ENCODE data around the gene NR5A1.

The NR5A1 gene

DNA sequence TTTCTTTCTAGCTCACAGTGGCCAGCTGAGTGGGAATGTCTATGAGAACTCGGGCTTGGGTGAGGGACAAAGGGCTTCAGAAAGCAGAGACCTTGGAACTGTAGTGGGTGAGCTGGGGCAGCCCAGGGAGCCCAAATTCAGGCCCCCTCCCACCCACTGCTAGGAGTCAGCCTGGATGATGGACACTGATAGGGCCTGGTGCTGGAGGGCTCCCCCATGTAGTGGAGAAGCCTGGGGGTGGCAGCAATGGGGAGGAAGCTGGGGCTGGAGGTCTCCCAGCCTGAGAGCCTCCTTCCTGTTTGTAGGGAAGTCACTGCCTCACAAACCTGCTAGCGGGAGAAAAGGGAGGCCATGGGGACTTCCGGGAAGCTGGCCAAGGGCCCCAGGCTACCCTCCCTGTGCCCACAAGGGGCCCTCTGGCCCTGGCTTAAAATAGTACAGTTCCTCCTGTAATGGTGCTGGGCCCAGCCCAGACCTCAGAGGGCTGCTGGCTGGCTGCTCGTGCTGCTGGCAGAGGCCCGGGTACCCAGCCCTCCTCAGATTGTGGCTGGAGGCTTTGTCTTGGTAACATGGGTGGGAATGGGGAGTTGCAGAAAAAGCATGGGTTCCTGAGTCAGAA lies 6.3 kb upstream of the NR5A1 start:
- DNase-seq, result no peak

DNA sequence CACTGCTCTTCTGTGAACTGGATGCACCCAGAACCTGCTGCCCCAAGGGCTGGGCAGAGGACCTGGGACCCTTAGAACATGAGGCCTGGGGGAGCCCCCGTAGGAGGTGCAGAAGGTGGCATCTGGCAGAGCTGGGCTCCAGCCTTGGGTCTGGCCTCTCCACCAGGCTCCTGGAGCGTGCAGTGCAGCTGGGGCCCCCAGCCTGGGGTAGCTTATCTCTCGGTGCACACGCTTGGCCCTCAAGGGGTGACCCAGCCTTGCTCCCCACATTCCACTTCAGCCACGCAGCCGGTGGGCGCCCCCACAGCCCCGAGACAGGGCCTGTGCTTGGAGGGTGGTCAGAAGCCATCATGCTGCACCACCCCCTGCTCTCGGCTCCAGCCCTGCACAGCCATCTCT lies 5.6 kb upstream of the NR5A1 start:
- no peak for DNase-seq

DNA sequence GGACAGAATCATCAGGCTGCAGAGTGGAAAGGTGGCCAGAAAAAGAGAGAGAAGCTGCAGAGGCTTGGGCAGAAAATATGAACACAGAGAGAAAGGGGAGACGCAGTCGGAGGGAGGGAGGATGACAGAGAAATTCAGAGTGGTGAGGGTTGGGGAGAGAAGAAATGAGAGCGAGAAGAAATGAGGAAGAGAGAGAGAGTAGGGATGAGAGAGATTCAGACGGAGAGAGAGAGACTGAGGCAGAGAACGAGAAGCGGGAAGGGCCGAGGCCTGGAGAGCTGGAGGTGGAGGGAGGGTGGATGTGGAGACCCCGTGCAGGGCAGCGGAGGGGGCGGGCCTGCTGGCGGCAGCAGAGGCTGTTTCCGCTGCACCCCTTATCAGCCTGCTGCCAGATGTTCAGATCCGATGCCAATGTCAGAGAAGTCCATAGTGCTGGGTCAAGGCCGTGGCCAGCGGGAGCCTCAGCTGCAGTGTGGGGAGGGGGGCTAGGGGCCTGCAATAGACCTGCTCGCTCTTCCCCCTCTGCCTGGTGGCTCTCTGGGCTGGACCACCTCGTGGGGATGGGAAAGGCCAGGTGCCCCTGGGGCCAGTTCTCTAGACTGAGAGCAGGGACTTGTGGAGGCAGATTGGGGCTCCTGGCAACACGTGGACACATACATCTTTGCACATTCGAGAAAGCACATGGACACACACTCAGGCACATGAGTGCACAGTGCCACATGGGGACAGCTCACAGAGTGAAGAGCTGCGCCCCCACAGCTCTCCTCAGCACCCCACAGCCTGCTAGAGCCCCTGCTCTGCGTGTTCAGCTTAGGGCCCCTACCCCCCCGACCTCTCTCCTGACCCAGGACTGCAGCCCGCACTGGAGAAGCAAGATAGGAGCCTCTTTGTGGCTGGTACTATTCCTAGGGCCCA lies 4.9 kb upstream of the NR5A1 start:
- DNase-seq, result no peak

DNA sequence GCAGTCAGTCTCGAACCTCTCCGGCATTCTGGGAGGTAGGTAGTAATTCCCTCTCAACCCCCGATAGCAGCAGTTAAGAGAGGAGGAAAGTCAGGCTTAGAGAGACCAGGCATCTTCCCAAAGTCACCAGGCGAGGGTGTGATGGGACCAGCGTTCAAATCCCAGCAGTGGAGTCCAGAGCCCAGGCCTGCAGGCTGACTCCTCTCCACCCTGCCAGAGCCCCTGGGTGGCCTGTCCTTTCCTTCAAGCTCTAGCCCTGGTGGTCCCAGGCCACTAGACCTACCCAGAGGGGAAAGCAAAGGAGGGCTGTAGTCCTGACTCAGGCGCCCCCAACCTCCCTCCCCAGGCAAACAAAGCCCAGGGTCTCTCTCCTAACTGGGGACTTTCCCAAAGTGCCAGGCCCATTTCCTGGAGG lies 4.2 kb upstream of the NR5A1 start:
- DNase-seq, result no peak

DNA sequence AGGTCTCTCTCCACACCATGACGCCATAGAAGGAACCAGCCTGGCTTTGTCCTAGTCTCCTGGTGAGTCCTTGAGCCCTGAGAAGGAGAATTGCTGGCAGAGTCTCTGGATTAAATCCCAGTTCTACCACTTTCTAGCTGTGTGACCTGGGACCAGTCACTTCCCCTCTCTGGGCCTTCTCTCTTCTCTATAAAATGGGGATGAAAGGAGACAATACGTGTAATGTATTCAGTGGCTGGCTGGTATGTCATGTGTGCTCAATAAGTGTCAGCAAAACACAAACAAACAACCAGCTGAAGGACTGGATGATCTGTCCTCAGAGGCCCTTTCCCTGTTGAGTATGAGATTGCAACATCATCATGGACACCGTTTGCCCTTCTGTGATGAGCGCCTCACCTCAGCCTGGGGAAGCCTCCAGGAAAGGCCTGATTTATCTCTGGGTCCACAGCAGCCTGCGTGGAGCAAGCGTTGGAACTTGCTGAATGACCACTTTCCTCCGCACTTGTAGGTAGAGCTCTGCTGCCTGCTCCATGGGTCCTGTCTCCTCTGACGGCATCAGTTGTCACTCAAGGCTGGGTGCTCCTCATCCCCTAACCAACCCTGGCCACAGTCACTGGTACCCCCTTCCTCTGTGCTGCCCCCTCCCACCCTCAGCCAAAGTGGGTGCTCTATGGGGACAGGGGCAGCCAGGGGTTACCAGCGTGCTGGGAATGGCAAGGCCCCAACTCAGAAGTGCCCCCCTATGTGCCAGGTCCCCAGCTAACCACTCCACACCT lies 3.6 kb upstream of the NR5A1 start:
- no peak for DNase-seq

DNA sequence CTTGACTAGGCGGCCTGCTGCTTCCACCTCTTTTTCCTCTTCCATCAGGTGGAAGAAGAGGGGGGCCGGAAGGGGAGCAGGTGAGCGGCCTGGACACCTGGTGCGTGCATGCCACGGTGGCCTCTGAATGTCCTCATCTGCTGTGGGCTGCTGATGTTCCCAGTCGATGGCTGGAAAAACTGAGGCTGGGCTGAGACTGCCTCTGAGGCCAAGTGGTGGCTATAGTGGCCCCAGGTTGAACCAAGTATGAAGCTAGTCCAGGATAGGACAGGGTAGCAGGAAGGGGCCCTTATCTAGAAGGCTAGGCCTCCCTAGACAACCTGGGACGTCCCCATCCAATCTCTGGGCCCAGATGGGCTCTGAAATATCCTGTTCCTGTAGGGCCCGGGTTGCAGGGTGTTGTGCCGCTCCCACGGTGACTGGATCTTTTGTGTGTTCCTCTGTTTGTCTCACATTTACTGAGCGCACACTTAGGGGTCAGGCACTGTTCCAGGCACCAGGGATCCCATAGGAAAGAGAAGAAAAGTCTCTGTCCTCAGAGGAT lies 753 bp upstream of the NR5A1 start:
- no peak for DNase-seq

DNA sequence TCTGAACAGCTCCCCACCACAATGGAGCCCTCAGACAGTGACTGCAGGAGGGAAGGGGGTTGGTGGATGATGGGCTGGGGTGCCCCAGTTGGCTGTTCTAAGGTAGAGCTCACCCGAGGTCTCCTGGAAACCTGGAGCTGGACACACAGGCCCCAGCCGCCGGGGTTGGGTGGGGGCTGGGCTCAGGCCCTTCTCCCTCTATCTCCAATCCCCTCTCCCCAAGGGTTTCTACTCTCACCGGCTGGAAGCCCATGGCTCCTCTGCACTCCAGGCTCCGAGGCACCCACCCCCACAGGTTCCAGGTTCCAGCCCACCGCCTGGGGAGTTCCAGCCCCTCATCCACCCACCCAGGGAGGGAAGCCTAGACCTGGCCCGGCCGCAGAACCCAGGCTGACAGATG lies 766 bp downstream of the NR5A1 start:
- DNase-seq, result no peak

DNA sequence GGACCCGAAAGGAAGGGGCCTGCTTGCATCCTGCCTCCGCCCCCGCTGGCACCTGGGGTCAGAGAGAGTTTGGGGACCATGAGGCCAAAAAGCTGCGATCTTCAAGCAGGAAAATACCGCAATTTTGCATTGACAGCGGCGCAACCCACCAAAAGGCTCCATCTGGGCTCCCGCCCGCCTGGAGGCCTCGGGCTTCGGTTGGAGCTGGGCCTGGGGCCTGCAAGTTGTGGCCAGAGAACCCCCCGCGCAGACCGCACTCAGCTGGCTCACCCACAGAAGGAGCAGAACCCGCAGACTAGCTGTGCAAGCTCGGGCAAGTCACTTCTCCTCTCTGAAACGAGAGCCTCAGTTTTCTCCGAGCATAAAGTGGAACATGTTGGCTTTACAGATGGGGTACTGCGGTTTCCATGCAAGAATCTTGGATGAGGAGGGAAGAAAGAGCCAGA lies 1.3 kb downstream of the NR5A1 start:
- DNase-seq, result no peak

DNA sequence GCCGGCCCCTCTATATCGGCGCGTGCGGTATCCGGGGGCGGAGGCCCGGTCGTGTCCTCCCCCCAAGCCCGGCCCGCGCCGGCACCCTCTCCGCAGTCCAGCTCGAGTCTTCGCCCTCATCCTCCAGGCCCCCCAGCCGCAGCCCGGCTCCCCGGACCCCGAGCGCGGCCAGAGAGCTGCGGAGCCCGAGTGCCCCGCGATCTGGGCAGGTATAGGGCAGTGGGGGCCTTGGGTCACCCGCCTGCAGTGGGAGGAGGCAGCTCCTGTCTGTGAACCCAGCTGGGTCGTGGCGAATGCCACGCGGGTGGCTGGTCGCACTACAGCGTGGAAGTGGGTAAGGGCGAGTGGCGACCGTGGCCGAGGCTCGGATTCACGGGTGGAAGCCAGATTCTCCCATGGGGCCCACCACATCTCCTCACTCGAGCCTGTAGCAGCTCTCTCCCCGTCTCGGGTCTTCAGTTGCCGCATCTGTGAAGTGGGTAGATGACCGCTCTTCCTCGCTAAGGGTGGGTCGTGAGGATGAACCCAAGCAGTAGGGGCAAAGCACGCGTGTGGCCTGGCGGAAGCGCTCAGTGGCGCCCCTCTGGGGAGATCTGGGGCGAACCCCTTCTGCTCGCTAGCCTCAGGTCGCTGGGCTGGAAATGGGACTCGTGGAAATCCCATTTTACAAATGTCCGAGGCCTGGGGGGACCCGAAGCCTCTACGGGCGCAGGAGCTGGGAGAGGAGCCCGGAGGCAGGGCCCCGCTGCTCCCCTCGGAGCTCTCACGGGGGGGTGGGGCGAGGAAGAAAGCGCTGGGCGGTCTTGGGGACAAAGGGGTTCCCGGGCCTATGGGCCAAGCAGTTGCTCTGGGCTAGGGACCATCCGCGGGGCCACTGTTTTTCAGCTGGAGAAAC lies 1.9 kb downstream of the NR5A1 start:
- no peak for DNase-seq

DNA sequence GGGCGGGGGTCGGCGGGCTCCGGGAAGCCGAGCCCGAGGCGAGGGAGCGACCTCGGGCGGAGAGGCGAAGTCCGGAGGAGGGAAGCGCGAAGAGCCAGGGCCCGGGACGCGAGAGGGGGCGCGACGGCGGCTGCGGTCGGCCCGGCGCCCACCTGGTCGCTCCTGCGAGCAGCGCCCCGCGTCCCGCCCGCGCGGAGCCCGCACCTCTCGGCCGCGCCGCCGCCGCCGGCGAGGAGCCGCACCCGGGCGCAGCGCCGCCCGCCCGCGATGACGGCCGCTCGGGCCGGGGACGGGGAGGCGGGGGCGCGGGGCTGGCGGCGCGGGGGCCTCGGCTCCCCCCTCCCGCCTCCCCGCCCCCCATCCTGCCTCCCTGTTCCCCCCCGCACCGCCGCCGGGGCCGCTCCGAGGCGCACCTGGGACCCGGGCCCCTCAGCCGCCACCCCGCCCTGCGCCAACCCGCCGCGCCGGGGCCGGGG lies 2.6 kb downstream of the NR5A1 start:
- DNase-seq, result no peak

DNA sequence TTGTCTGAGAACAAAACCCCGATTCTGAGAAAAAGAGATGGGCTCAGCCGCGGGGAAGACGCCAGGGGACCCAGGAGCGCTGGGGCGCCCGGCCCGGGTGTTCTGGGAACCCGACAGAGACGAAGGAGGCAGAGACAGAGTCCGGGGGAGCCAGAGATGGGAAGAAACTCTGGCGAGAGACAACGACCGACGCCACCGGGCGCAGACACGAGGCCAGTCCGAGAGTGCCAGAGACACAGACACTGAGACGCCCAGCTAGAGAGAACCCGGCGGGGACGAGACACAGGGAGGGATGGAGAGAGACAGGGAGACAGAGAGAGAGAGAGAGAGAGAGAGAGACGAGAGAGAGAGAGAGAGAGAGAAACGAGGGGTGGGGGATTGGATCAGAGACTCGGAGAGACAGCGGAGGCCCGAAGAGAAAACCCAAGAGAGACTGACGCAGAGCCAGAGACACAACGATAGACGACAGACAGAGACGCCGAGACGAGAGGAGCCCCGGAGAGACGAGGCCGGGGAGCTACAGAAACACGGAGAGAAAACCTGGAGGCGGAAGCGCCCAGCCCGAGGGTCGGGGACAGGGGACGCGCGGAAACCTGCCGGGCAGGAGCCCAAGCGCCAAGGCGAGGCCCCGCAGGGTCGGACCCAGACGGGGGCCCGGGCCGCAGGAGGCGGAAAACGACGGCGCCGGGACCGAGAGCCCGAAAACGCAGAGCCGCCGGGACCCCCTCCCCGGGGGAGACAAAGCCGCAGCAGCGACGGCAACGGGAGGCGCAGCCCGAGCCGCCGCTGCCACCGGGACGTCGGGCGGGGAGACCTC lies 3.3 kb downstream of the NR5A1 start:
- DNase-seq, result no peak

DNA sequence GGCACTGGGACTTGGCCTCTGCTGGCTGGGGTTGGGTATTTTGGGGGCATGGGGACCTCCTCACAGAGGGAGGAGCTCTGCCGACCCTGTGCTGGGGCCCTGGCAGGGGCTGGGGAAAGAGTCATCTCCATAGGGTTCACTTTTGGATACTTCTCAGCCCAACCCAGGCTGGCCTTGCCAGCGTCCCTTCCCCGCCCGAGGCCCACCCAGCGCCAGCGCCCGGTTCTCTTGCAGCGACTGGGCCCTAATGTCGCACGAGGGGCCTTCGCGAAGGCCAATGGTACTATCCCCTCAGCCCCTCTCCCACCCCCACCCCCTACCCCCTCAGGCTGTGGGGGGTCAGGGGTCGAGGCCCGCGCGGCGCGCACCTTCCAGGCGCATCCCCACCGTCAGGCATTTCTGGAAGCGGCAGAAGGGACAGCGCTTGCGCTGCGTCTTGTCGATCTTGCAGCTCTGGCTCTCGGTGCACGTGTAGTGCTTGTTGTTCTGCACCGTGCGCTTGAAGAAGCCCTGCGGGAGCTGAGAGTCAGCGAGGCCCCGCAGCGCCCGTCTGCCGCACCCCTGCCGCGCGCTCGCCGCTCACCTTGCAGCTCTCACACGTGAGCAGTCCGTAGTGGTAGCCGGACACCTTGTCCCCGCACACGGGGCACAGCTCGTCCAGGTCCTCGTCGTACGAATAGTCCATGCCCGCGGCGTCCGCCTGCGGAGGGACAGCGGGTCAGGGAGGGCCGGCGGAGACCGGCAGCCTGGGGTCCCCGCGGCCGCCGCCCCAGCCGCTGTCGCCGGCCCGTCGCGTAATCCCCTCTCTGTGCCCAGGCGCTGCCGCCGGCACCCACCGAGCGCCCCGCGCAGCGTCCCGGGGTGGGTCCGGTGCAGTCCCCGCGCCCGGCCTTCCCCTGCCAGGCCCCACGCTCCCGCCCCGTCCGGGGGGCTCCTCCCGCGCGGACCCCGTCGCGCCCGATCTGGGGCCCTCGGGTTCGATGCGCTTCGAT lies 4.2 kb downstream of the NR5A1 start:
- DNase-seq, result no peak

DNA sequence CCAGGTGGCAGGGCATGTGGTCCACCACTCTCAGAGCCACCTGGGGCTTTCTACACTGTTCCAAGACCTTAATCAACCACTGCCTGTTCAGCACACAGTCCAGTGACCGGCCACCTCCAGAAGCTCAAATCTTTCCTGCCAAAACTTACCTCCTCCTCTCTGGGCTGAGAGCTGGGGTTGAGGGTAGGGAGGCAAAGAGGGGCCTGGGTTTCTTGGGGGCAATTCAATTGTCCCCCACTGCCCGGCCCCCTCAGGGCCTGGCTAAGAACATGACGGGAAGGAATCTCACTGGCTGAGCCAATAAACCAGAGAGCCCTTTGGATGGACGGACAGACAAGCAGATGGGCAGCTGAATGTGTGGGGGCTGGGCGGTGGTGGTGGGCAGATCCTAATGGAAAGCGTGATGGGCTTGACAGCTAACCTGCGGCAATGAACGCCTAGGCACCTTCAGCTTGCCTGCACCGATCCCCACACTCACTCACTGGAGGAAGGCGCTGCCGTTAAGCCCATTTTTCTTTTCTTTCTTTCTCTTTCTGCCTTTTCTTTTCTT lies 5.4 kb downstream of the NR5A1 start:
- no peak for DNase-seq

DNA sequence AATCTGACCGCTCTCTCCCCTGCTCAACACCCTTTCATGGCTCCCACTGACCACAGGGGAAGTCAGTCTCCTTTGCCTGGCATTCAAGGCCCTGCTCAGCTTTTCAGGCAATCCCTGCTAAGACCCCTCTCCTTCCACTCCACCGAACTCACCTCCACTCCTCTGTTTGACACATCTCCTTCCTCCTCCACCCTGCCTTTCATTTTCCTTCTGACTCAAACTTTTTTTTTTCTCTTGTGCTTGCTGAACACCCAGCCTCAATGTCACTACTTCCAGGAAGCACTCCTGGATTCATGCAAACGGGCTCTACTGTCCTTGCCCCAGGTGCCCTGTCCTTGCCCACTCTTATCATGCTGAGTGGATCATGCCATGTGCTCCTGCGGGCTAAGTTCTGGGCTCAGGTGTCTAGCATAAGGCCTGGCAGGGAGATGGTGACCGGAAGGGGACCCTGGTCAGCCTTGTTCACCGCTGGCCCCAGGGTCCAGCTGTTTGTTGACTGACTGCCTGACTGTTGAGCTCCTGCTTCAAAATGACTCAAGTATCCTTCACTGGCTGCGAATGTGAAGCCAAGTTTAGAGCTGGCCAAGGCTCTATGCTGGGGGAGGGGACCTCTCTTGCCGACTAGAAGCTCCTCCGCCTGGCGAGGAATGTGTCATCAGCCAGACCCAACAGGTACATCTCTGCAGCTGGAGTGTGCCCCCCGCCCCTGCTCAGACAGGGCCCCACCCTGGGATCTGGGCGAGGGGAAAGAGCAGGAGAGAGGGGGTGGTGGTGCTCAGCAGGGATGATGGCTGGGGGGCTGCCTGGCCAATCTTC lies 6.2 kb downstream of the NR5A1 start:
- no peak for DNase-seq

DNA sequence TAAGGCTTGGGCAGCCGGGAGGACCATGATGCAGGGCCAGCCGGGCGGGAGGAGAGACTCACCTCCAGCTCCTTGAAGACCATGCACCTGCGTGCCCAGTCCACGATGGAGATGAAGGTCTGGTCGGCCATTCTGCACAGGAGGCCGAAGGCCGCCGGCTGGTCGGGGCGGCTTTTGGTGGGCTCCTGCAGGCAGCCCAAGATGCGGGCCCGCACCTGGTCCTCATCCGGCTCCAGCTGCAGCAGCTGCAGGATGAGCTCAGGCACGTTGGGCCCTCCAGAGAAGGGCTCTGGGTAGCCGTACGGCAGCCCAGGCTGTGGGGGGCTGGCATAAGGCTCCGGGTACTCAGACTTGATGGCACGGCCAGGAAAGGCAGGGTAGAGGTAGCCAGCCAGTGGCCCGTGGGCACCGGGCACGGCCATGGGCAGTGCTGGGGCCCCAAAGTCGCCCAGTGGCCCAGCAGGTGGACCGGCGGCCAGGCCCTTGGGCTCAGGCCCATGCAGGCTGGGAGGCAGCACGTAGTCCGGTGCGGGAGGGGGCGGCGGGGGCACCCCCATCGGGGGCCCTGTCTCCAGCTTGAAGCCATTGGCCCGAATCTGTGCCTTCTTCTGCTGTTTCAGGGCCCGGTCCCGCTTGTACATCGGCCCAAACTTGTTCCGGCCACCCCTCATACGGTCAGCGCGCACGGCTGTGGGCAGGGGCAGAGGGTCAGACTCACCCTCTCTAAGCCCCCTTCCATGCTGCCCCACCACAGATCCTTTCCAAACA lies 7.0 kb downstream of the NR5A1 start:
- no peak for DNase-seq

DNA sequence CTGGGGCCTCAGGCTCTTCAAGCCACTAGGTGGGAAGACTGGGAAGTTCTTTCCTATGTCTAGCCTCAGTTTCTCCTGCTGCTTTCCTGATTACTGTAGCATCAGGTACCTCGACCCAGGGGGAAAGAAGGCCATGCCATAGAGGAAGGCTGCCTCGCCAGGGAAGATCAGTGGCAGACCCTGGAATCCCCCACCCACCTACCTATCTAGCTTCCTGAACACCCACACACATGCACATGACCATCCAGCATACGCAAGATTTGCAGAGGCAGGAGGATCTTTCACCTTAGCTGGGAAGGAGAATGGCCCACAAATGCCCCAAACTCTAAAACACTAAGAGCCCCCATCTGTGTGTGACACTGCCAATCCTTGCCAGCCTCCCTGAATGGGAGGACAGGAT lies 8.0 kb downstream of the NR5A1 start:
- no peak for DNase-seq

DNA sequence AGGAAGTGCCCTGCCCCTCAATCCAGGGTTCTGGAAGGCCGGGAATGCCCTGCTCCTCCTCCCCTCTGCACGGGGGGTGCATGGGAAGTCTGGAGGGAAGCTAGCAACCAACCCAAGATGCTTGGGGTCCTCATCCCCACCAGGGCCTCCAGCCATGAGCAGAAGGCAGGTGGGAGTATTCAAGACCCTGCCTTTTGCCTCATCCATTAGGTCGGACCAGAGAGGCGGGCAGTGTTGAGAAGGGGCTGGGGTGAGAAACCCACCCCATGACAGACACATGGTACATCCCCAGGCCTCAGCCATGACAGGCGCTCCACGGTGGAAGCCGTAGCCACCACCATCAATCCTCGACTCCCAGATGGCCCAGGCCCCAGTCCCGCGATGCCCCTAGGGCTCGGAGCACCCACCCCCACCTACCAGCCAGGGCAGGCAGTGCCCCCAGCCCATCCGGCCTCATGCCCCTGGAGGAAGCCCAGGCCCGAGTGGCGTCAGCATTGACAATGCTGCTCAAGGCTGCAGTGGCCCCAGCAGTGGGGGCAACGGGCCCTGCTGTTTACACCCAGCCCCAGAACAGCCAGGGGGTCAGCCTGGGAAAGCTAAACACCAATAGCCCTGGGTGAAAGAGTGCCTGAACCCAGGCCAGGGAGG lies 8.6 kb downstream of the NR5A1 start:
- DNase-seq, result no peak
